Lung (tissue), 12 donors: ENCODE results near the gene GINS1. TPM values are rescaled to one million over a fixed set of nuclear protein-coding genes. Genes with fewer than 3 reads are reported as not detected.
A peak's percentile ranks its signal among the peaks of the same experiment; 100 is the strongest.

Experiments
- ATAC-seq: fragments of 200-7000 bp; cut with Tn5 transposase; one replicate; pipeline ENCODE4 v1.9.1; 2020; ENCODE audit warnings: moderate number of reproducible peaks; ENCODE audit not compliant: insufficient read depth, low FRiP score
- DNase-seq, 3 donors: peaks; one replicate each; pipeline ENCODE4 v3.0.0-alpha.2; 2013 to 2017
- H3K27ac ChIP-seq, 2 donors: one replicate each; pipeline ENCODE4 v1.5.1; 2013; ENCODE audit warnings: mild to moderate bottlenecking in 2 of 2, moderate library complexity in 2 of 2, control low read depth in 1 of 2, inconsistent platforms in 1 of 2, low read depth in 1 of 2, low read length in 1 of 2
- H3K27me3 ChIP-seq, 3 donors: one replicate each; pipeline ENCODE4 v1.5.1; 2013; ENCODE audit warnings: low read length in 2 of 3; ENCODE audit not compliant: control insufficient read depth in 3 of 3, insufficient read depth in 3 of 3
- H3K36me3 ChIP-seq, 4 donors: one replicate each; pipeline ENCODE4 v1.5.1; 2013; ENCODE audit warnings: low read length in 4 of 4, mild to moderate bottlenecking in 1 of 4, moderate library complexity in 1 of 4; ENCODE audit not compliant: control insufficient read depth in 4 of 4, insufficient read depth in 4 of 4
- H3K4me1 ChIP-seq, 5 donors: one replicate each; pipeline ENCODE4 v1.5.1; 2013; ENCODE audit warnings: low read length in 5 of 5, mild to moderate bottlenecking in 2 of 5, moderate library complexity in 1 of 5; ENCODE audit not compliant: control insufficient read depth in 5 of 5, insufficient read depth in 5 of 5
- H3K4me3 ChIP-seq: one replicate; pipeline ENCODE4 v1.5.1; 2013; ENCODE audit warnings: mild to moderate bottlenecking, control low read depth, moderate library complexity
- H3K9ac ChIP-seq, 2 donors: one replicate each; pipeline ENCODE4 v1.5.1; 2013; ENCODE audit warnings: low read length in 2 of 2, control low read depth in 1 of 2; ENCODE audit not compliant: insufficient read depth in 1 of 2
- H3K9me3 ChIP-seq, 4 donors: one replicate each; pipeline ENCODE4 v1.5.1; 2013; ENCODE audit warnings: low read length in 3 of 4, mild to moderate bottlenecking in 1 of 4, moderate library complexity in 1 of 4; ENCODE audit not compliant: control insufficient read depth in 4 of 4, insufficient read depth in 3 of 4
- WGBS, 2 donors: extraction: QIAGEN DNeasy Blood & Tissue Kit; methylation state at CpG; one replicate each; pipeline ENCODE4 v1.1.7; 2013; 5-methylcytosine and 5-hydroxymethylcytosine counted together
- polyA plus RNA-seq, 2 donors: library from polyadenylated mRNA; stranded (reverse); fragments of 200-250 nt; gene quantifications; one replicate each; pipeline ENCODE4 v1.2.1, GENCODE V29; 2013
- total RNA-seq, 2 donors: library from RNA; depleted of rRNA in 1 of 2; stranded (reverse); fragments of >200 nt in 1 of 2; gene quantifications; one replicate each; pipeline ENCODE4 v1.2.1, GENCODE V29; 2014 to 2021
- TF ChIP-seq, protein P1 (sequence below): IDR thresholded peaks from 2 replicates; pipeline ENCODE4 v1.5.1; 2012; ENCODE audit warnings: mild to moderate bottlenecking; ENCODE audit errors: control extremely low read depth, extremely low read depth
- donor health status: control.
- donor health status: control.
- donor health status: Bipolar disorder and iron deficiency.
- donor health status: healthy.
- donor health status: DM: yes; HTN: yes; CAD: no.

Gene GINS1
- total and polyA plus RNA-seq, 4 donors: 0.87 to 3.3 (median 2.4) TPM

DNA sequence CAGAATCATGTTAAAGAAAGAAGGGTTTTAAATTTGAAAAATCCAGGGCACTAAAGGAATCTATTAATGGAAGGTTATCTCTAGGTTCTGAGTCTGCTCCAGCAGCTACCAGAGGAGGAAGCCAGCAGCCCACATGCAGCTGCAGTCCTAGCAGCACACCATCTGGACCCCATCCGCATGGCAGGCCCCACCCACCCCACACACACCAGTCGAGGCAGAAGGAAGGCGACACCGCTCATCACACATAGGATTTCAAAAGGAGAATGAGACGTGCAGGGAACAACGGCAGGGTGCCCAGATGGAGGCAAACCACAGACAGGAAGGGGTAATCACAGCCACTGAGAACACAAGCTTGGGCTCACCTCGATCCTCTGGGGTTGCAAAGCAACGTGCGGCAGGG lies 78.9 kb downstream of the GINS1 start:
- no peaks in the 10 kb centered on the region for H3K4me1 ChIP-seq
- no peak overlapping the region for H3K4me3 ChIP-seq
- DNase-seq (peak; percentile 27 to 44 (median 33)), ATAC-seq (no peak)
- H3K9ac ChIP-seq: no peak overlapping the region
- H3K27me3 ChIP-seq: no peaks in the 10 kb centered on the region
- H3K27ac ChIP-seq: no peak overlapping the region
- 30 to 61% methylated on average over 9 of the region's 9 CpGs for WGBS, 2 donors
- TF ChIP-seq, protein P1, sequence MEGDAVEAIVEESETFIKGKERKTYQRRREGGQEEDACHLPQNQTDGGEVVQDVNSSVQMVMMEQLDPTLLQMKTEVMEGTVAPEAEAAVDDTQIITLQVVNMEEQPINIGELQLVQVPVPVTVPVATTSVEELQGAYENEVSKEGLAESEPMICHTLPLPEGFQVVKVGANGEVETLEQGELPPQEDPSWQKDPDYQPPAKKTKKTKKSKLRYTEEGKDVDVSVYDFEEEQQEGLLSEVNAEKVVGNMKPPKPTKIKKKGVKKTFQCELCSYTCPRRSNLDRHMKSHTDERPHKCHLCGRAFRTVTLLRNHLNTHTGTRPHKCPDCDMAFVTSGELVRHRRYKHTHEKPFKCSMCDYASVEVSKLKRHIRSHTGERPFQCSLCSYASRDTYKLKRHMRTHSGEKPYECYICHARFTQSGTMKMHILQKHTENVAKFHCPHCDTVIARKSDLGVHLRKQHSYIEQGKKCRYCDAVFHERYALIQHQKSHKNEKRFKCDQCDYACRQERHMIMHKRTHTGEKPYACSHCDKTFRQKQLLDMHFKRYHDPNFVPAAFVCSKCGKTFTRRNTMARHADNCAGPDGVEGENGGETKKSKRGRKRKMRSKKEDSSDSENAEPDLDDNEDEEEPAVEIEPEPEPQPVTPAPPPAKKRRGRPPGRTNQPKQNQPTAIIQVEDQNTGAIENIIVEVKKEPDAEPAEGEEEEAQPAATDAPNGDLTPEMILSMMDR: no peak
- H3K9me3 ChIP-seq: no peaks in the 10 kb centered on the region
- H3K36me3 ChIP-seq: peaks cover 0 to 29% (median 15%) of the 10 kb centered on the region in 4 donors

- no peaks in the 10 kb centered on the region for H3K27me3 ChIP-seq
- no peak for DNase-seq
- no peaks in the 10 kb centered on the region for H3K4me1 ChIP-seq
- no peak for ATAC-seq
- peaks cover 0 to 26% (median 13%) of the 10 kb centered on the region in 4 donors for H3K36me3 ChIP-seq
- H3K27ac ChIP-seq: no peak overlapping the region
- no peak overlapping the region for H3K4me3 ChIP-seq
- no peaks in the 10 kb centered on the region for H3K9me3 ChIP-seq
- H3K9ac ChIP-seq: no peak overlapping the region
- WGBS, 2 donors: 76% methylated on average over 2 of the region's 2 CpGs
- TF ChIP-seq, protein P1: no peak
These were observed 79.8 kb downstream of the GINS1 start for GRCh38 chr20:25487306-25487705.

GRCh38 chr20:25487975-25488374 lies 80.5 kb downstream of the GINS1 start:
- Histone ChIP-seq H3K27me3 (no peaks in the 10 kb centered on the region), H3K27ac (no peak overlapping the region), H3K4me1 (peaks cover 0 to under 1% (median 0%) of the 10 kb centered on the region in 5 donors), H3K9me3 (no peaks in the 10 kb centered on the region), H3K4me3 (no peak overlapping the region), H3K36me3 (peaks cover 0 to 26% (median 13%) of the 10 kb centered on the region in 4 donors), H3K9ac (no peak overlapping the region)
- 96 to 99% methylated on average over 11 of the region's 11 CpGs for WGBS, 2 donors
- DNase-seq (no peak), ATAC-seq (no peak)
- TF ChIP-seq, protein P1: no peak
